PC-9 (cell line): Measurements from ENCODE around the gene CEACAM20.

Experiments used
- EZH2 ChIP-seq: fragments of 200-600 bp; sonication (generic); IDR thresholded peaks from 2 replicates; pipeline ENCODE4 v1.8.0; 2017; ENCODE audit warnings: antibody characterized with exemption, low read depth
- TF ChIP-seq, protein P1 (sequence below): fragments of 200-600 bp; sonication (generic); conservative IDR thresholded peaks from 2 replicates; pipeline ENCODE4 v1.6.1; 2017; ENCODE audit warnings: mixed run types, antibody characterized with exemption, mild to moderate bottlenecking, moderate library complexity

DNA sequence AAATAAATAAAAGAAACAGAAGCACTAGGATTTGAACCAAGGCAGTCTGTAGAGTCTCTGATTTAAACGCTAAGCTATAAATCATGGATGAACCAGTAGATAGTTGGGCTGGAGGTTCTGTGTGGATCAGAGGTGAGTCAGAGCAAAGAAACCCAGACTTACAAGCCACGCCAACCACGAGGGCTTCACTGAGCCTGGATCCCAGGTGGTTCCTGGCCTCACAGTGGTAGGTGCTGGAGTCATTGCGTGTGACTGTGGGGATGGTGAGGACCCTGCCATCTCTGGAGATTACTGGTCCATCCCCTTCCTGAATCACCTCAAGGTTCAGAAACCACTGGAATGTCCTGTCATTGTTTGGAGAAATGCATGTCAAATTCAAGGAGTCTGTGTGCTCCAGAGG, 19.3 kb upstream of the CEACAM20 start:
- TF ChIP-seq EZH2: no peak
- TF ChIP-seq, protein P1, sequence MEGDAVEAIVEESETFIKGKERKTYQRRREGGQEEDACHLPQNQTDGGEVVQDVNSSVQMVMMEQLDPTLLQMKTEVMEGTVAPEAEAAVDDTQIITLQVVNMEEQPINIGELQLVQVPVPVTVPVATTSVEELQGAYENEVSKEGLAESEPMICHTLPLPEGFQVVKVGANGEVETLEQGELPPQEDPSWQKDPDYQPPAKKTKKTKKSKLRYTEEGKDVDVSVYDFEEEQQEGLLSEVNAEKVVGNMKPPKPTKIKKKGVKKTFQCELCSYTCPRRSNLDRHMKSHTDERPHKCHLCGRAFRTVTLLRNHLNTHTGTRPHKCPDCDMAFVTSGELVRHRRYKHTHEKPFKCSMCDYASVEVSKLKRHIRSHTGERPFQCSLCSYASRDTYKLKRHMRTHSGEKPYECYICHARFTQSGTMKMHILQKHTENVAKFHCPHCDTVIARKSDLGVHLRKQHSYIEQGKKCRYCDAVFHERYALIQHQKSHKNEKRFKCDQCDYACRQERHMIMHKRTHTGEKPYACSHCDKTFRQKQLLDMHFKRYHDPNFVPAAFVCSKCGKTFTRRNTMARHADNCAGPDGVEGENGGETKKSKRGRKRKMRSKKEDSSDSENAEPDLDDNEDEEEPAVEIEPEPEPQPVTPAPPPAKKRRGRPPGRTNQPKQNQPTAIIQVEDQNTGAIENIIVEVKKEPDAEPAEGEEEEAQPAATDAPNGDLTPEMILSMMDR: no peak
